ENCODE data around the gene DAD1. TPM values are rescaled to one million over a fixed set of nuclear protein-coding genes. Genes with fewer than 3 reads are reported as not detected.

The DAD1 gene
- total RNA-seq, 1 experiment from 2014 or later = 162 TPM

DNA sequence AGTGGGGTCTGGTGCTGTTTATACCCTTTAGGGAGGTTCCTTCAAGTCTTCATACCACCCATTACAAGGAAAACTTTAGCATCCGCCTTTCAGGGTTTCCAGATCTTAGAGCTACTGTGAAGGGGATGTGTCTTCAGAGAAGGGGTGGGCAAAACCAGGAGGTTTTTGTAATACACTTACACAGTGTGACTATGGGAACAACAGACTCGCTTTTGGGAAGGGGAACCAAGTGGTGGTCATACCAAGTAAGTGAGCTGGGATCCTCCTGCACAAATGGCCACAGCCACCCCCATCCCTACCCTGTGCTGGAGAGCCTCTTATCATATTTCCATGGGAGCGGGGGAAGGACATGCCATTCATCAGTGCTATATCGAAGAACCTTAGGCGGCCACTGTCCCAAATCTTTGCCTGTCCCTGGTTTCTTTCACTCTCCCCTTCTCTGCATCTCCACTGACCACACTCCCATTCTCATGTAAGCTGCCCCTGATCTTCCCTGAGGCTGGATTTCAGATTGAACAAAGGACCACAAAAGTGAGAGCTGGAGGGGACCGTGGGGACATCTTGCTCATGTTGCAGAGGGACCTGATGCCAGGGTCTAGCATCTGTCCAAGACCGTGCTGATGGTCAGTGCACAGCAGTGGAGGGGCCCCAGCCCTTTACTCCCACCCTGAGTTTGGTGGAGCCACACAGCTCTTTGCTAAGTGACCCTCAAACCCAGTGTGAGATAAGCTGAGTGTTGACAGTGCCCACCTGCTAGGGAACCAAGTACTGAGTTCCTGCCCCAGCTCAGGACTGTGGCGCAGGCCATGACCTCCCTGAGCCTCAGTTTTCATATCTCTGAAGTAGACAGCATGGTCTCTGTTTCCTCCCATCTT lies 51.4 kb downstream of the DAD1 start:
- DNase-seq (ENCODE audit: low read depth, low spot score) = no peak
- Histone ChIP-seq H3K27me3 (ENCODE audit: insufficient read depth, low read length) (no peaks in the 10 kb centered on the region), H3K36me3 (ENCODE audit: control insufficient read depth in 1 of 2, insufficient read depth in 2 of 2, low read length in 2 of 2) (no peaks in the 10 kb centered on the region), H3K4me3 (replicated peaks in 1 of 2; ENCODE audit: low read depth in 1 of 2, low read length in 2 of 2) (no peak overlapping the region), H3K9me2 (ENCODE audit: insufficient read depth) (no peaks in the 10 kb centered on the region), H3K79me2 (ENCODE audit: insufficient read depth, low read length) (no peaks in the 10 kb centered on the region), H2AFZ (ENCODE audit: low read depth, low read length, poor library complexity, severe bottlenecking) (peak overlapping the region; percentile 3), H3K9ac (ENCODE audit: low read length) (no peak overlapping the region), H3K4me2 (ENCODE audit: low read length) (peak overlapping the region; percentile 33), H3K4me1 (ENCODE audit: control insufficient read depth in 1 of 2, insufficient read depth in 2 of 2, low read length in 2 of 2) (peaks cover 12 to 22% of the 10 kb centered on the region in 2 experiments), H3K9me3 (ENCODE audit: control insufficient read depth in 1 of 2, insufficient read depth in 1 of 2, low read depth in 1 of 2, low read length in 2 of 2) (no peaks in the 10 kb centered on the region), H3K27ac (ENCODE audit: low read depth, low read length) (peak overlapping the region; percentile 56), H4K20me1 (ENCODE audit: insufficient read depth) (no peaks in the 10 kb centered on the region)
- ChIA-PET POLR2A (no interaction called here), CTCF (no interaction called here), RAD21 (ENCODE audit: low non-redundant PET in 1 of 2, low total read pairs in 2 of 2, uncharacterized antibody in 2 of 2, unreplicated experiment in 2 of 2) (no interaction called here)
- intact Hi-C loops (cut with micrococcal nuclease) = no loop called here
- no TSS peak for BruUV-seq (replicated peaks)
- TF ChIP-seq, protein P1, sequence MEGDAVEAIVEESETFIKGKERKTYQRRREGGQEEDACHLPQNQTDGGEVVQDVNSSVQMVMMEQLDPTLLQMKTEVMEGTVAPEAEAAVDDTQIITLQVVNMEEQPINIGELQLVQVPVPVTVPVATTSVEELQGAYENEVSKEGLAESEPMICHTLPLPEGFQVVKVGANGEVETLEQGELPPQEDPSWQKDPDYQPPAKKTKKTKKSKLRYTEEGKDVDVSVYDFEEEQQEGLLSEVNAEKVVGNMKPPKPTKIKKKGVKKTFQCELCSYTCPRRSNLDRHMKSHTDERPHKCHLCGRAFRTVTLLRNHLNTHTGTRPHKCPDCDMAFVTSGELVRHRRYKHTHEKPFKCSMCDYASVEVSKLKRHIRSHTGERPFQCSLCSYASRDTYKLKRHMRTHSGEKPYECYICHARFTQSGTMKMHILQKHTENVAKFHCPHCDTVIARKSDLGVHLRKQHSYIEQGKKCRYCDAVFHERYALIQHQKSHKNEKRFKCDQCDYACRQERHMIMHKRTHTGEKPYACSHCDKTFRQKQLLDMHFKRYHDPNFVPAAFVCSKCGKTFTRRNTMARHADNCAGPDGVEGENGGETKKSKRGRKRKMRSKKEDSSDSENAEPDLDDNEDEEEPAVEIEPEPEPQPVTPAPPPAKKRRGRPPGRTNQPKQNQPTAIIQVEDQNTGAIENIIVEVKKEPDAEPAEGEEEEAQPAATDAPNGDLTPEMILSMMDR (IDR thresholded peaks at IDR 0.05 in 2 of 3, conservative IDR thresholded peaks at IDR 0.05 in 1 of 3; ENCODE audit: borderline replicate concordance in 1 of 3, insufficient read depth in 1 of 3, low read depth in 2 of 3, low read length in 2 of 3) = no peak
- TF ChIP-seq CEBPB (IDR thresholded peaks at IDR 0.05; ENCODE audit: low read depth) (no peak), SRF (IDR thresholded peaks at IDR 0.05; ENCODE audit: low read depth) (no peak), JUND (IDR thresholded peaks at IDR 0.05) (no peak), POLR2A (IDR thresholded peaks at IDR 0.05; ENCODE audit: borderline replicate concordance, extremely low read depth, insufficient read depth, insufficient read length) (no peak), ZFX (IDR thresholded peaks at IDR 0.05) (no peak), ZNF274 (IDR thresholded peaks at IDR 0.05; ENCODE audit: low read depth, low read length) (no peak)
- TF ChIP-seq, protein P2, sequence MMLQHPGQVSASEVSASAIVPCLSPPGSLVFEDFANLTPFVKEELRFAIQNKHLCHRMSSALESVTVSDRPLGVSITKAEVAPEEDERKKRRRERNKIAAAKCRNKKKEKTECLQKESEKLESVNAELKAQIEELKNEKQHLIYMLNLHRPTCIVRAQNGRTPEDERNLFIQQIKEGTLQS (IDR thresholded peaks at IDR 0.05) = no peak
- TF ChIP-seq, protein P3, sequence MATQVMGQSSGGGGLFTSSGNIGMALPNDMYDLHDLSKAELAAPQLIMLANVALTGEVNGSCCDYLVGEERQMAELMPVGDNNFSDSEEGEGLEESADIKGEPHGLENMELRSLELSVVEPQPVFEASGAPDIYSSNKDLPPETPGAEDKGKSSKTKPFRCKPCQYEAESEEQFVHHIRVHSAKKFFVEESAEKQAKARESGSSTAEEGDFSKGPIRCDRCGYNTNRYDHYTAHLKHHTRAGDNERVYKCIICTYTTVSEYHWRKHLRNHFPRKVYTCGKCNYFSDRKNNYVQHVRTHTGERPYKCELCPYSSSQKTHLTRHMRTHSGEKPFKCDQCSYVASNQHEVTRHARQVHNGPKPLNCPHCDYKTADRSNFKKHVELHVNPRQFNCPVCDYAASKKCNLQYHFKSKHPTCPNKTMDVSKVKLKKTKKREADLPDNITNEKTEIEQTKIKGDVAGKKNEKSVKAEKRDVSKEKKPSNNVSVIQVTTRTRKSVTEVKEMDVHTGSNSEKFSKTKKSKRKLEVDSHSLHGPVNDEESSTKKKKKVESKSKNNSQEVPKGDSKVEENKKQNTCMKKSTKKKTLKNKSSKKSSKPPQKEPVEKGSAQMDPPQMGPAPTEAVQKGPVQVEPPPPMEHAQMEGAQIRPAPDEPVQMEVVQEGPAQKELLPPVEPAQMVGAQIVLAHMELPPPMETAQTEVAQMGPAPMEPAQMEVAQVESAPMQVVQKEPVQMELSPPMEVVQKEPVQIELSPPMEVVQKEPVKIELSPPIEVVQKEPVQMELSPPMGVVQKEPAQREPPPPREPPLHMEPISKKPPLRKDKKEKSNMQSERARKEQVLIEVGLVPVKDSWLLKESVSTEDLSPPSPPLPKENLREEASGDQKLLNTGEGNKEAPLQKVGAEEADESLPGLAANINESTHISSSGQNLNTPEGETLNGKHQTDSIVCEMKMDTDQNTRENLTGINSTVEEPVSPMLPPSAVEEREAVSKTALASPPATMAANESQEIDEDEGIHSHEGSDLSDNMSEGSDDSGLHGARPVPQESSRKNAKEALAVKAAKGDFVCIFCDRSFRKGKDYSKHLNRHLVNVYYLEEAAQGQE (IDR thresholded peaks at IDR 0.05; ENCODE audit: low read depth) = no peak
- ATAC-seq = peak; percentile 31; the same call in 1 of the 2 replicates
